HG02610 (cell line): ENCODE data around the gene HDDC3.

Source experiments
- ATAC-seq: cut with Tn5 transposase; IDR thresholded peaks from one replicate; pipeline ENCODE4 v1.9.1; 2021; ENCODE audit warnings: mild to moderate bottlenecking, moderate library complexity; ENCODE audit not compliant: unreplicated experiment

Gene HDDC3

DNA sequence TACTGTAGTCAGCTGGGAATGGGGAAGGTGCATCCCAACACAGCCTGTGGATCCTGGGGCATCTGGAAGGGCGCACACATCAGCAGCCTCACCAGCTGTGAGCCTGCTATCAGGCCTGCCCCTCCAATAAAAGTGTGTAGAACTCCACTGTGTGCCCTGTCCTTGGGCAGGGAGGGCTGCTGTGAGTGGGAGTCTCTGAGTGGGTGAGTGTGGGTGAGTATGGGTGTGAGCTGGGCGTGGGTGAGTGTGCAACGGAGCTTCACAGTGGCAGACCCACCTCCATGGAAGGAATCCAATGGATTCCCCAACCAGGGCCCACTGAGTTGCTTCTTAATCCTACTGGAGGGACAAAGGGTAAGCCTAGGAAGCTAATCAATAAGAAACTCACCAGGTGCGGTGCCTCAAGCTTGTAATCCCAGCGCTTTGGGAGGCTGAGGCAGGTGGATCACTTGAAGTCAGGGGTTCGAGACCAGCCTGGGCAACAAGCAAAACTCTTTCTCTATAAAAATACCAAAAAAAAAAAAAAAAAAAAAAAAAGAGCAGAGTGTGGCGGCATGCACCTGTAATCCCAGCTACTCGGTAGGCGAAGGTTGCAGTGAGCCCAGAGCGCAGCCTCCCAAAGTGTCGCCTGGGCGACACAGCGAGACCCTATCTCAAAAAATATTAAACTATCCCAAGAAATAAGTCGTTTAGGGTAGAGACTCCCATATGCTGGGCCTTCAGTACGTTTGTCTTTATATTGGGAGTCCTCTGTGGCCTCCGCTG lies 21.8 kb upstream of the HDDC3 start:
- no peak for ATAC-seq

DNA sequence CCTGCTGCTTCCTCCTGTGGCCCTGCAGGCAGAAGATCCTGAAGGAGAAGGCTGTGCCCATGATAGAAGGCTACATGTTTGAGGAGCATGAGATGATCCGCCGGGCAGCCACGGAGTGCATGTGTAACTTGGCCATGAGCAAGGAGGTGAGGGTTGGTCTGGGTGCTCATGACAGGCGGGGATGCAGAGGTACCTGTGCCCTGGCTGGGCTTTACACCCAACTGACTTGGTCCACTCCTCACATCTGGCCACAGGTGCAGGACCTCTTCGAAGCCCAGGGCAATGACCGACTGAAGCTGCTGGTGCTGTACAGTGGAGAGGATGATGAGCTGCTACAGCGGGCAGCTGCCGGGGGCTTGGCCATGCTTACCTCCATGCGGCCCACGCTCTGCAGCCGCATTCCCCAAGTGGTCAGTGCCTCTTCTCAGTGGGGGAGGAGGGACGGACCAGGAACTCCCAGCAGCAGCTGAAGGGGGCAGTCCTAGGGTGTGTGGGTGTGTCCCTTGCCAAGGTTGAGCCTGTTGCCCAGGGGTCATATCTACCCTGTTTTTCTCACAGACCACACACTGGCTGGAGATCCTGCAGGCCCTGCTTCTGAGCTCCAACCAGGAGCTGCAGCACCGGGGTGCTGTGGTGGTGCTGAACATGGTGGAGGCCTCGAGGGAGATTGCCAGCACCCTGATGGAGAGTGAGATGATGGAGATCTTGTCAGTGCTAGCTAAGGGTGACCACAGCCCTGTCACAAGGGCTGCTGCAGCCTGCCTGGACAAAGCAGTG lies 20.7 kb upstream of the HDDC3 start:
- ATAC-seq, result no peak

DNA sequence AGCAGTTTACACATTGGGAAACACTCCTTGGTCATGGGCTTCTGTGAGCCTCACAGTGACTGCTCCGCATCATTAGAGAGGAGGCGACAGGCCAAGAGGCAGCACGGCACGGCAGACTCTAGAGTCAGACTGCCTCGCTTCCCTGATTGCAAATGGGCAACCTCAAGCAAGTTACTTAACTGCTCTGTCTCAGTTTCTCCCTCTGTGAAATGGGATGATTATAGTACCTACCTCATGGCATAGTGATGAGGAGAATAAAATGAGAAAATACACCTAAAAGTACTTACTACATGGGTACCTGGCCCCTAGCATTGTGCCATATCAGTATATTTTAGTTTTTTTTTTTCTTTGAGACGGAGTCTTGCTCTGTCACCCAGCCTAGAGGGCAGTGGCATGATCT lies 18.3 kb upstream of the HDDC3 start:
- no peak for ATAC-seq

DNA sequence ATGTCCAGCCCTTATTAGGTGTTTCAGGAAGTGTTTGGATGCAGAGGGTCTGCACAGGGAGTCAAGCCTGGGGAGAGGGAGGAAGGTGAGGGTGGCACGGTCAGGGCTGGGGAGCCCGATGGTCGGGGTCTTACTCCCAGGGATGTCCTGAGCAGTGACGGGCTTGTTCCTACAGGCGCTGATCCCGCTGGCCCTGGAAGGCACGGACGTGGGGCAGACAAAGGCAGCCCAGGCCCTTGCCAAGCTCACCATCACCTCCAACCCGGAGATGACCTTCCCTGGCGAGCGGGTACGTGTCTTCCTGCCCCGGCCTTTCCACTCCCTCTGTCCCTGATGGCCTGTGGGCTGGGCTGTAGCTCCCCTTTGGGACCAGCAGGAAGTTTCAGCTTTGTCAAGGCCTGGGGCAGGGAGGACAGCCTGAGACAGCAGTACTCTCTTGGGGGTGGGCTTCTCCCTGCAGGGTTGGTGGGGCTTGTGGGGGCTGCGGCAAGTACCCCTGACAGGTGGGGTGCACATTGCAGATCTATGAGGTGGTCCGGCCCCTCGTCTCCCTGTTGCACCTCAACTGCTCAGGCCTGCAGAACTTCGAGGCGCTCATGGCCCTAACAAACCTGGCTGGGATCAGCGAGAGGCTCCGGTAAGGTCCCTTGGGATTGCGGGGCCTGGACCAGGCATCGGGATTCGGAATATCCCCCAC lies 17.8 kb upstream of the HDDC3 start:
- no peak for ATAC-seq

DNA sequence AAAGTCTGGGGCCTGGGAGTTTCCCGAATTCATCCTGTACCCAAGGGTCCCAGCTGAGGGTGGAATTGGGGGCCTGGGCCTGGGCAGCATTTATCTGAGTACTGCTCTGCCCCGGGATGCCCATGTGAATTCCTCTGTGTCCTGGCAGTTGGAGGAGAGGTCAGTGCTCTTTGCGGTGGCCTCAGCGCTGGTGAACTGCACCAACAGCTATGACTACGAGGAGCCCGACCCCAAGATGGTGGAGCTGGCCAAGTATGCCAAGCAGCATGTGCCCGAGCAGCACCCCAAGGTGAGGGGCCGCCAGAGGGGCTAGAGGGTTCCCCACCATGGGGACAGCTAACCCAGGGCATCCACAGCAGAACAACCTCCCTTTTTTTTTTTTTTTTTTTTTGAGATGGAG lies 16.2 kb upstream of the HDDC3 start:
- no peak for ATAC-seq

DNA sequence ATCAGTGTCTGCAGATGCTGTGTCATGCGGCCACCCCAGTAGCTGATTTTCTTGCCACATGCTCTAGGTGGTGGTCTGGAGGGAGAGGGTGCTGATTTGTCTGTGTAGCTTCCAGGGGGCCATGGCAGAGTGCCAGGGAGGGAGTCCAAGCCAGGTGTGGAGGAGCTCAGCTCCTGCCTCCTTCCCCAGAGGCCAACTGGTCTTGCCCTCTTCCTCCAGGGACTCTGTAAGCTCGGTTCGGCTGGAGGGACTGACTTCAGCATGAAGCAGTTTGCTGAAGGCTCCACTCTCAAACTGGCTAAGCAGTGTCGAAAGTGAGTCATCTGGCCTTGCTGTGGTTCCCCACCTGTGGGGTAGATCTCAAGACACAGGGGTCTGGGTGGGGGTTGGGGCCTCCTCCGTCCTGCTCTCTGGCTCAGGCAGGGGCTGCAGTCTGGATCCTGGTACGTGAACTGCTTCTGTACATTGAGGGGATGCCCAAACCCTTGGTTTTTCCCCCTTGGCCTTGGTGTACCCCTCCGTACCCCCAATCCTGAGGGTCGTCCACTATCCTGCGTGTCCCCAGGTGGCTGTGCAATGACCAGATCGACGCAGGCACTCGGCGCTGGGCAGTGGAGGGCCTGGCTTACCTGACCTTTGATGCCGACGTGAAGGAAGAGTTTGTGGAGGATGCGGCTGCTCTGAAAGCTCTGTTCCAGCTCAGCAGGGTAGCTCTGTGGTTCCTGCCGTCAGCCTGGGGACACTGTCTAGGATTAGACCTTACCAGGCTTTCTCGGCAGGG lies 15.4 kb upstream of the HDDC3 start:
- ATAC-seq, result no peak

DNA sequence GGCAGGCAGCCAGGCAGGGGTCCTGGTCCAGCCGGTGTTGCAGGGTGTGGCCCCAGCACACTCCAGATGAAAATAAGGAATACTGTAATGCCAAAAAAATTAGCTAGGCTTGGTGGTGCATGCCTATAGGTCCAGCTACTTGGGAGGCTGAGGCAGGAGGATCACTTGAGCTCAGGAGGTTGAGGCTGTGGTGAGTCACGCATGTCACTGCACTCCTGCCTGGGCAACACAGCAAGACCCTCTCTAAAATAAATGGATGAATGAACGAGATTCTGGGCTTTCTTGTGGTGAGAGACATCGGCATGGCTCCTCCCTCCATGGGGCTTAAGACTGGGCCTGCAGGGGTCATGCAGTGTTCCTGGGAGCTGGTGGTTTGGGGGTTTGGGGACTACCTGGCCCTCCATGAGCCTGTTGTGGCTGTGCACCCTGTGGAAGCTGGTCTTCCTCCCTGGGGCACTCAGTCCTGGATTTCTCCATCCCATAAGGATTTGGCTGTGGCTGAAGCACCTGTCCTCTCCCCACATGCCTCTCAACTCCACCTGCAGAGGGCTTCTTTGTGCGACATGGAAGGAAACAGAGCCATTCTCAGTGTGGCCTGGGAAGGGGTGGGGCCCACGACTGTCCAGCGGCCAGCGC lies 14.7 kb upstream of the HDDC3 start:
- no peak for ATAC-seq

DNA sequence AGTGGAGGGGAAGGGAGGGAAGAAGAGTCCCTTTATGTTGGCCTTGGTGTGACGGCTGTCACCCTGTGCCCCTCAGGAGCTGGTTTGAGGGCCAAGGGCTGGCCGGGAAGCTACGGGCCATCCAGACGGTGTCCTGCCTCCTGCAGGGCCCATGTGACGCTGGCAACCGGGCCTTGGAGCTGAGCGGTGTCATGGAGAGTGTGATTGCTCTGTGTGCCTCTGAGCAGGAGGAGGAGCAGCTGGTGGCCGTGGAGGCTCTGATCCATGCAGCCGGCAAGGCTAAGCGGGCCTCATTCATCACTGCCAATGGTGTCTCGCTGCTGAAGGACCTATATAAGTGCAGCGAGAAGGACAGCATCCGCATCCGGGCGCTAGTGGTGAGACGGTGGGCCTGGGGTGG lies 14.2 kb upstream of the HDDC3 start:
- ATAC-seq, result no peak

DNA sequence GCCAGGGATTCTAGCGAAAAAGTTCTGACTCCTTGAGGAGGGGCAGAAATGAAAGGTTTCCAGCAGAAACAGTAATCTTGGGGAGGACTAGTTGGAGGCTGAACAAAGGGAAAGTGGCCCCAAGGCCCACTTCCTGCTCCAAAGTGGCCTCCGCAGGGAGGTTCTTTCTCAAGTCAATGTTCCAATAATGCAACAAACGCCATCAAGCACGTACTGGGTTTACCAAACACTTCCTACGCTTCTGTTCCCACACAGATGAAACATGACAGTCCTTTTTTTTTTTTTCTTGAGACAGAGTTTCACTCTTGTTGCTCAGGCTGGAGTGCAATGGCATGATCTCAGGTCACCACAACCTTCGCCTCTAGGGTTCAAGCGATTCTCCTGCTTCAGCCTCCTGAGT lies 12.7 kb upstream of the HDDC3 start:
- no peak for ATAC-seq

DNA sequence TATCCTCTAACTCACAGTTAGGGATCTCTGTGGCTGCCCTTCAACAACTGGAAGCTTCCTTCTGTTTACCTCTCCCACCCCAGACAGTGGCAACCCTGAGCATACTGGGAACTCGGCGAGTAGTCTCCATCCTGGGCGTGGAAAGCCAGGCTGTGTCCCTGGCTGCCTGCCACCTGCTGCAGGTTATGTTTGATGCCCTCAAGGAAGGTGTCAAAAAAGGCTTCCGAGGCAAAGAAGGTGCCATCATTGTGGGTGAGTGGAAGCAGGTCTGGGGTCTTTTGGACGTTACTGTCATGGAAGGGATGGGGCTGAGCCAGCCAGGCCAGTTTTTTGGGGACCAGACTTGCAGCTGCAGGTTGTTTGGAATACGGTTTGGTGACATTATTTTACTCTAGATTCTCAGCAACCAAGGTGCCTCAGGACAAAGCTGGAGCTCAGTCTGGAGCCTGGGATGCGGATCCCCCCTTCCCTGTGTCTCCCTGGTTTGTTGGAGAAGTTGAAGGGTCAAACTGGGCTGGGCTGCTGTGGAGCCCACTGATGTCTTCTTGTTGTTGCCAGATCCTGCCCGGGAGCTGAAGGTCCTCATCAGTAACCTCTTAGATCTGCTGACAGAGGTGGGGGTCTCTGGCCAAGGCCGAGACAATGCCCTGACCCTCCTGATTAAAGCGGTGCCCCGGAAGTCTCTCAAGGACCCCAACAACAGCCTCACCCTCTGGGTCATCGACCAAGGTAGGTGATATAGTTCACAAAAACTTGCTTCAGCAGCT lies 10.2 kb upstream of the HDDC3 start:
- ATAC-seq, result no peak

DNA sequence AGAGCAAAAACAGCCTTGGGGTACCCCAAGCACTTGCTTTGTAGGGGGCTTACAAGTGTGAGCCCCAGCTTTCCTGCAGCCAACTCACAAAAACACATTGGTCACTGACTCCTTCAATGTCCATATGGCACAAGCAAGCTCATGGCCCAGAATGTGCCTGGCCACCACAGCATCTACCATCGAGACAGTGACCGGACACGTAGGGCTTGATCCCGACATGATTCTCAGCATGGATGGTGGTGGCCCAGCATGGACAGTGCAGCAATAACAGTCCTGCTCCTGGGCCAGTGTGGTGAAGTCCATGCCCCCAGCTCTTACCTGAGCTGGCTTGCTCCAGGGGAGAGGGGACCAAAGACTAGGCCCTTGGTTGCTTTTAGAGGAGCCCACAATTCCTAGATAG lies 8.7 kb upstream of the HDDC3 start:
- no peak for ATAC-seq

DNA sequence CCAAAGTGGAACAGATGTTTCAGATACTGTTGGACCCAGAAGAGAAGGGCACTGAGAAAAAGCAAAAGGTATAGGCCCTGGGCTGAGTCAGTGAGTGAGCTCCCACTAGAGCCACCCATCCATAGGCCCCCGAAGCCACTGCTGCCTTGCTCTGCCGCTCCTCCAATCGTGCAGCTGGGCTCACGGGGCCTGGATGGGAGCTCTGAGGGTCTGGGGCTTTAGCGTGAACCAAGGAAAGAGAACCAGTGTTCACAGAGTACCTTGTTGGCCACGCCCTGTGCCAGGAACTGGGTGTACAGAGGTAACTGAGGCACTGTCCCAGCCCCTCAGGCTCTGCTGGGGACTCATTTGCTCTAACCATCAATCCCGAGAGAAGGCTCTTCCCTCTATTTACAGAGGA lies 7.4 kb upstream of the HDDC3 start:
- ATAC-seq, result no peak

DNA sequence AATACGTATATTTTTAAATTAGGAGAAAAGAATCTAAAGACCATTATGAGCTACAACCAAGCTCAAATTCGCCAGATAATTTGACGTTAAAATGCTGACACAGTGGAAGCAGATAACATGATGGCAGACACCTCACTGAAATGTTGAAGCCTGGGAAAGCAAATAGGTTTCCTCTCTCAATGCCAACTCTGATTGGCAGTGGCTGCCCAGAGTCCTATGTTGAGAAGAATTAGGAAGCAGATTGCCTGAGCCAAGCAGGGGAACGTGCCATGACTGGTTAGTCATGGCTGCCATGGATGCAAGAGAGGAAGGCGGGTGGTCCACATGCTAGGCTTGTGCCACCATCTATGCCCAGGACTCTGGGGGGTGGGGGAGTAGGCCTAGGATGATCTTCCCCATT lies 5.9 kb upstream of the HDDC3 start:
- ATAC-seq, result no peak

DNA sequence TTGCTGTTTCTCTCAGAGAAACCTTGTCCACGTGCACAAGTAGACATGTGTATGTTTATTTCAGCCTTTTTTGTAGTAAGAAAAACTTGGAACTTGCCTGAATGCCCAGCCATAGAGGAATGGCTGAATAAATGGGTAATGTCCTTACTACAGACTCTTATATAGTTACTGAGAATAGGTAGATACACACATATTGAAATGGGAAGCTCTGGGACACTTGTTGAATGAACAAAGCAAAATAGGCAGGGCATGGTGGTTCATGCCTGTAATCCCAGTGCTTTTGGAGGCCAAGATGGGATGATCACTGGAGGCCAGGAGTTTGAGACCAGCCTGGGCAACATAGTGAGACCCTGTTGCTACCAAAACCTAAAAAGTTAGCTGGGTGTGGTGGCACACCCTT lies 4.5 kb upstream of the HDDC3 start:
- no peak for ATAC-seq

DNA sequence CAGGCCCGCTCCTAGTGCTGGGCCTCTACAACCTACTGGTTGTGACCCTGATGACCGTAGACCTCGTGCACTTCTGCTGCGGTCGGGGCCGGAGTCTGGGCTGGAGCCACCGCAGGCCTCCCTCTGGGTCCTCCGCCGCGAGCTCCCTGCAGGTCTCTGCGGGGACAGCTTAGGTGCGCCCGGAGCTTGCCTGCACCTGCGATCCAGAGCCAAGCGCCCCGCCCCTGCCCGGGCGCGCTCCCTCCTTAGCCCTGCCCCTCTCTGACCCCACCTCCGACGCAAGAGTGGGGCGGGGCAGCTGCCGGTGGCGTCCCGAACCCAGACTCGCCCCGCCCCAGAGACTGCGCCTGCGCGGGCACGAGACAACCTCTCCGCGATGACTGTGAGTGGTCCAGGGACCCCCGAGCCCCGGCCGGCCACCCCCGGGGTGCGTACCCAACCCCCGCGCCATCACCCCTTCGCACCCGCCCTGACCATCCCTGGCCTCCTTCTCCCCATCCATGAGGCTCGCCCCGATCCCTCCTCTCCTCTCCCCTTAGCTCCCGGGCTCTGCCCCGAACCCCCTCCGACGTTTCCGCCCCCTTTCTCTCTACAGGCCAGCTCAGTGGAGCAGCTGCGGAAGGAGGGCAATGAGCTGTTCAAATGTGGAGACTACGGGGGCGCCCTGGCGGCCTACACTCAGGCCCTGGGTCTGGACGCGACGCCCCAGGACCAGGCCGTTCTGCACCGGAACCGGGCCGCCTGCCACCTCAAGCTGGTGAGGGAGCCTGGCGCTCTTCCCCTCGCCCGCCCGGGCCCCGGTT lies 2.8 kb upstream of the HDDC3 start, which contains the start of gene UNC45A:
Gene UNC45A, plus strand, starts transcription at position 337 of the 803 bp plus-strand sequence. Its CDS starts 40 bp downstream, at position 377.
- ATAC-seq, result peak; percentile 71

DNA sequence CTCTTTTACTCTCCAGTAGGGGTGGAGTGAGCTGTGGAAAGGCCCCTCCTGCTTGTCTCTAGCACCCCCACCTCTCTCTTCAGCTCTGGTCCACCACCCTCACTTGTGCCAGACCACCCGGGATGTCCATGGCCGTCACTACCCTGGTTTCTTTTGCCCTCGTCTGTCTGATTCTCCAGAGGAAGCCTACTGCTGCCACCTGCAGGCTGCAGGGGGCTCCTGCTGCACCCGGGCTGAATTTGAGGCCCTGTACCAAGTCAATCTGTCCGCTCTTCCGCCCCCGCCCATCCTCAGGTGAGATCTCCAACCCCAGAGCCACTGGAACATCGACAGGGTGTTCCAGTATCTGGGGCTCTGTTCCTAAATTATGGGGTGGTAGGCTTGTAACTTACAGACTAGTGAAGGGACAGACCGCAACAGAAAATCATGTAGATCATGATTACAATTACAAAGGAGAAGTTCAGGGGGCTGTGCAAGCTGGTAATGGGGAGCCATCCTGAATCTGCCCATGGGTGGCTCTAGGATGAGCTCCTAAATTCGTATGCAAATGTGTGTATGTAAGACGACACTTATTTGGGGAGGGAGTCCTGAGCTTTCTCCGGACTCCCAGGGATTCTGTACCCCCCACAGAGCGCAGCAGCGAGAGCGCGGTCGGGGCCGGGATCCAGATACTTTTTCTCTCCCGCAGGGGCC lies 2.1 kb upstream of the HDDC3 start:
- ATAC-seq, result peak; percentile 32

DNA sequence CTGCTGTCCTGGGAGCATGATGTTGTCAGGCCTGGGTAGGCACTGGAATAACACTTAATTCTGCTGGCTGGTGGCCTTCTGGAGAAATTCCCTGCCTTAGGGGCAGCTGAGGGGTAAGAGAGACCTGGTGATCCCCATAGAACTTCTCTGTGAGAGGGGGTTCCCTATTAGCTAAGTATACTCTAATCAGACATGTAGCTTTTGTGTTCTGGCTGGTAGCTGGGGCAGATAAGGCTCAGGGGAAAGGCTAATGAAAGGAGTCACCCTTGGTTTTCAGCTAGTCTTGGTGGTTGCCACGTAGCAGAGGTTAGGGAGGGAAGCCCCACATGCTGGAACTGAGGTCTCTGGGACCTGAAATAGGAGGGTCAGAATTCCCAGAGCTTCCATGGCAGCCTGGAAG lies 952 bp upstream of the HDDC3 start:
- ATAC-seq, result no peak

DNA sequence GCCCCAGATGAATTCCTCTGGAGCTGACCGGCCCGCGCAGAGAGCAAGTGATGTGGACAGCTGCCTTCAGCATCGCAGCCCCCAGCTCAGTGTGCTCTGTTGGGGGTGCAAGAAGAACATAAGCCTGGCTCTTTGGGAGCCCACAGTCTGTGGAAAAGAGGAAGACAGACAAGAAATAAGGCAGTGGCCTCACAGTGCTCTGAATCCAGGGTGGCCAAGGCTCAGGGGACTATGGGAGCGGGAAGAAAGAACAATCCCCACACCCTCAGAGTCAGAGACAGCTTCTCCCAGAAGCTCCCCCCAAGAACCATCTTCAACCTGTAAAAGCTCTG lies 277 bp upstream of the HDDC3 start:
- no peak for ATAC-seq

DNA sequence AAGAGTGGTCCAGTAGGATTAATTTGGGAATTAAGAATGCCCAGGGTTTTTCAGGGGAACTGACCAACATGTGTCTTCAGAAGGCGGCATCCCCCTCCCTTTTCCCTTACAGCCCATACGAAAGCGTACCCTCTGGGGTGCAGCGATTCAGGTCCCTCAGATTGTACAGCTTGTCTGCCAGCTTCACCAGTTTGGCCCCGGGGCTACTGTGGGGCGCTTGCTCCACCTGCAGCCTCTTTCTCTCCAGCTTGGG lies 848 bp downstream of the HDDC3 start:
- no peak for ATAC-seq
